GM12878 (cell line): ENCODE data around the gene EXOSC10. TPM values are rescaled to one million over a fixed set of nuclear protein-coding genes. Genes with fewer than 3 reads are reported as not detected.

Experiments used
- ATAC-seq: fragments of 200-7000 bp; cut with Tn5 transposase; 3 replicates; pipeline ENCODE4 v1.9.1; 2020; ENCODE audit warnings: mild to moderate bottlenecking, moderate library complexity
- BruUV-seq: library from RNA; stranded (reverse); fragments of 400-500 nt; replicated peaks from 2 replicates; lab custom pipeline; 2021; lab: Mats Ljungman, UMichigan
- CTCF ChIA-PET: fragments of 300-600 bp; sonication (Branson Sonifier 250); formaldehyde crosslinking; extraction: SDS; loops from one replicate; lab custom pipeline; 2021; ENCODE audit warnings: inconsistent platforms; lab: Yijun Ruan, JAX
- POLR2A ChIA-PET: fragments of 350-600 bp; formaldehyde crosslinking; extraction: SDS; loops from one replicate; lab custom pipeline; 2021; ENCODE audit warnings: inconsistent platforms; lab: Charles Lee
- RAD21 ChIA-PET: fragments of 300-600 bp; sonication (Branson Sonifier 250); formaldehyde crosslinking; loops from one replicate; lab custom pipeline; 2023; ENCODE audit warnings: antibody characterized with exemption; ENCODE audit not compliant: unreplicated experiment; lab: Charles Lee
- SMC1A ChIA-PET: fragments of 300-600 bp; sonication (Branson Sonifier 250); formaldehyde crosslinking; loops from one replicate; lab custom pipeline; 2023; ENCODE audit not compliant: unreplicated experiment, uncharacterized antibody; lab: Charles Lee
- DNase-seq: peaks from one replicate; pipeline ENCODE4 v3.0.0-alpha.2; 2011; ENCODE audit warnings: low read depth, low spot score
- FAIRE-seq: peaks from 3 replicates; lab custom pipeline; 2011; peaks lifted over from hg19 to GRCh38; lab: Jason Lieb, UNC
- H2AFZ ChIP-seq: 2 replicates; pipeline ENCODE4 v1.6.0; 2011; ENCODE audit warnings: low read depth, low read length, control low read depth; ENCODE audit not compliant: control insufficient read depth
- H3K27ac ChIP-seq: 2 replicates; pipeline ENCODE4 v1.5.1; 2011; ENCODE audit warnings: control low read depth; ENCODE audit not compliant: control insufficient read depth, insufficient read depth
- H3K27me3 ChIP-seq, 2 experiments: replicated peaks in 1 of 2; 2 replicates each; pipeline versions ENCODE4 v1.6.0 to v1.6.1; 2011; ENCODE audit warnings: low read length in 1 of 2; ENCODE audit not compliant: control insufficient read depth in 2 of 2, insufficient read depth in 2 of 2
- H3K36me3 ChIP-seq, 2 experiments: 2 replicates each; pipeline ENCODE4 v1.5.1; 2011; ENCODE audit warnings: low read length in 1 of 2; ENCODE audit not compliant: control insufficient read depth in 2 of 2, insufficient read depth in 2 of 2
- H3K4me1 ChIP-seq: 2 replicates; pipeline ENCODE4 v1.6.1; 2011; ENCODE audit warnings: mild to moderate bottlenecking, low read length, moderate library complexity, mixed read lengths; ENCODE audit not compliant: control insufficient read depth, insufficient read depth
- H3K4me2 ChIP-seq: 2 replicates; pipeline ENCODE4 v1.6.0; 2011; ENCODE audit warnings: control low read depth; ENCODE audit not compliant: control insufficient read depth, insufficient read depth
- H3K4me3 ChIP-seq: fragments of 200-600 bp; sonication (generic); 2 replicates; pipeline ENCODE4 v1.5.1; 2016
- H3K79me2 ChIP-seq: 2 replicates; pipeline ENCODE4 v1.6.0; 2011; ENCODE audit warnings: low read length; ENCODE audit not compliant: control insufficient read depth, insufficient read depth
- H3K9ac ChIP-seq: 2 replicates; pipeline ENCODE4 v1.8.0; 2011; ENCODE audit warnings: low read length, control low read depth, mixed read lengths; ENCODE audit not compliant: control insufficient read depth, insufficient read depth
- H3K9me3 ChIP-seq: replicated peaks from 3 replicates; pipeline ENCODE4 v1.5.1; 2011; ENCODE audit warnings: mild to moderate bottlenecking, low read length; ENCODE audit not compliant: control insufficient read depth, insufficient read depth
- H4K20me1 ChIP-seq: 2 replicates; pipeline ENCODE4 v1.6.0; 2011; ENCODE audit not compliant: control insufficient read depth, insufficient read depth
- FOS ChIP-seq: IDR thresholded peaks from 3 replicates; pipeline ENCODE4 v1.6.1; 2011; ENCODE audit warnings: borderline replicate concordance; ENCODE audit not compliant: insufficient read length; ENCODE audit errors: extremely low read depth
- JUND ChIP-seq: IDR thresholded peaks from 2 replicates; pipeline ENCODE4 v1.6.1; 2012; ENCODE audit warnings: low read depth, mild to moderate bottlenecking, low read length, improper control_type of control experiment, moderate library complexity
- MEF2B ChIP-seq: fragments of 450-650 bp; IDR thresholded peaks from 2 replicates; pipeline ENCODE4 v1.6.1; 2018; ENCODE audit warnings: mild to moderate bottlenecking, moderate library complexity; ENCODE audit not compliant: partially characterized antibody, poor library complexity, severe bottlenecking
- RAD51 ChIP-seq: fragments of 450-650 bp; IDR thresholded peaks from 2 replicates; pipeline ENCODE4 v1.6.1; 2016; ENCODE audit warnings: moderate library complexity, mild to moderate bottlenecking, inconsistent platforms
- RFX5 ChIP-seq: IDR thresholded peaks from 2 replicates; pipeline ENCODE4 v1.6.1; 2011; ENCODE audit warnings: low read depth, low read length, improper control_type of control experiment
- SPI1 ChIP-seq: IDR thresholded peaks from 2 replicates; pipeline ENCODE4 v1.6.1; 2011; ENCODE audit warnings: low read depth, mild to moderate bottlenecking, low read length, moderate library complexity, borderline replicate concordance; ENCODE audit not compliant: insufficient read depth
- TBL1XR1 ChIP-seq: IDR thresholded peaks from 2 replicates; pipeline ENCODE4 v1.6.1; 2012; ENCODE audit warnings: low read depth, low read length, improper control_type of control experiment
- WGBS: methylation state at CpG from one replicate; pipeline ENCODE4 v1.1.6; 2016; ENCODE audit warnings: low lambda C conversion rate; ENCODE audit not compliant: insufficient replicate concordance, insufficient coverage; ENCODE audit errors: missing lambda C conversion rate; 5-methylcytosine and 5-hydroxymethylcytosine counted together
- in situ Hi-C: fragments of 300-500 bp; cut with MboI; formaldehyde crosslinking; loops from 9 replicates; pipeline ENCODE4 v1.14.3; 2018; ENCODE audit warnings: mixed read lengths
- intact Hi-C: fragments of 100-400 bp; cut with micrococcal nuclease; formaldehyde crosslinking; loops from one replicate; pipeline ENCODE4 v1.14.2; 2022; ENCODE audit not compliant: unreplicated experiment
- polyA plus RNA-seq, 11 experiments: library from polyadenylated mRNA; depleted of rRNA in 4 of 11; unstranded in 6 of 11; stranded (reverse) in 5 of 11; fragments of >200 nt; fragmentation: Nextera tagmentation in 4 of 11; fragmentation: Illumina TruSeq in 1 of 11; extraction: Ambion mirVana in 4 of 11; extraction: Trizol in 1 of 11; gene quantifications; 1 replicate in 1 of 11; 2 replicates in 10 of 11; pipeline versions ENCODE4 v1.2.1 to v1.2.3, GENCODE V29; 2011 to 2016; ENCODE audit warnings: inconsistent platforms in 2 of 11, missing spikeins in 2 of 11, low read depth in 1 of 11
- total RNA-seq, 4 experiments: library from RNA; depleted of rRNA in 3 of 4; stranded (reverse); fragments of >200 nt in 3 of 4; fragmentation: Illumina TruSeq in 1 of 4; extraction: Trizol in 1 of 4; gene quantifications; 2 replicates each; pipeline versions ENCODE4 v1.2.1 to v1.2.3, GENCODE V29; 2013 to 2021
- TF ChIP-seq, protein P1 (sequence below): IDR thresholded peaks from 2 replicates; pipeline ENCODE4 v1.6.1; 2012; ENCODE audit warnings: low read depth, low read length, improper control_type of control experiment
- TF ChIP-seq, protein P2 (sequence below): fragments of 450-650 bp; IDR thresholded peaks from 2 replicates; pipeline ENCODE4 v1.6.1; 2017; ENCODE audit warnings: mild to moderate bottlenecking, moderate library complexity
- TF ChIP-seq, protein P3 (sequence below): IDR thresholded peaks from 2 replicates; pipeline ENCODE4 v1.6.1; 2012; ENCODE audit warnings: low read length, inconsistent platforms

EXOSC10 gene
- total and polyA plus RNA-seq, 10 of the 15 experiments (the other 5 are each of a cell fraction or from before 2014, with no cell fraction given): 16.2 to 86.5 (median 66.4) TPM

DNA sequence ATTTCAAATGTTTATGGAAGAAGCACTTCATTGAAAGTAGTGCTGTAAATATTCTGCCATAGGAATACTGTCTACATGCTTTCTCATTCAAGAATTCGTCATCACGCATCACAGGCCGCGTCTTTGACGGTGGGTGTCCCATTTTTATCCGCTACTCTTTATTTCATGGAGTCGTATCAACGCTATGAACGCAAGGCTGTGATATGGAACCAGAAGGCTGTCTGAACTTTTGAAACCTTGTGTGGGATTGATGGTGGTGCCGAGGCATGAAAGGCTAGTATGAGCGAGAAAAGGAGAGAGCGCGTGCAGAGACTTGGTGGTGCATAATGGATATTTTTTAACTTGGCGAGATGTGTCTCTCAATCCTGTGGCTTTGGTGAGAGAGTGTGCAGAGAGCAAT is 76.5 kb downstream of the EXOSC10 start (continued):
- TF ChIP-seq, protein P1, sequence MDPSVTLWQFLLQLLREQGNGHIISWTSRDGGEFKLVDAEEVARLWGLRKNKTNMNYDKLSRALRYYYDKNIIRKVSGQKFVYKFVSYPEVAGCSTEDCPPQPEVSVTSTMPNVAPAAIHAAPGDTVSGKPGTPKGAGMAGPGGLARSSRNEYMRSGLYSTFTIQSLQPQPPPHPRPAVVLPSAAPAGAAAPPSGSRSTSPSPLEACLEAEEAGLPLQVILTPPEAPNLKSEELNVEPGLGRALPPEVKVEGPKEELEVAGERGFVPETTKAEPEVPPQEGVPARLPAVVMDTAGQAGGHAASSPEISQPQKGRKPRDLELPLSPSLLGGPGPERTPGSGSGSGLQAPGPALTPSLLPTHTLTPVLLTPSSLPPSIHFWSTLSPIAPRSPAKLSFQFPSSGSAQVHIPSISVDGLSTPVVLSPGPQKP: no peak
- TF ChIP-seq JUND: no peak
- no peak for TF ChIP-seq MEF2B
- TF ChIP-seq RFX5: no peak
- TF ChIP-seq SPI1: no peak
- no peak for TF ChIP-seq FOS

DNA sequence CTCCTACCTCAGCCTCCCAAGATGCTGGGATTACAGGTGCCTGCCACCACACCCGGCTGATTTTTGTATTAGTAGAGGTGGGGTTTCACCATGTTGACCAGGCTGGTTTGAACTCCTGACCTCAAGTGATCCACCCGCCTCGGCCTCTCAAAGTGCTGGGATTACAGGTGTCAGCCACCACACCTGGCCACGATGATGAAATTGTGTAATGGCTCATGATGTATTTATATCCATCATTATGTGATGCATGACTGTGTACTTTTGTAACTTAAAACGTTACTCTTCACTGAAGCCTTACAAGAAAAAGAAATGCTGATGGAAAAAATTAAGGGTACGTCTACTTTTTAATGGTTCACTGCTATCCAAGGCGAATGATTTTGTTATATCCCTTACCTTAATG is 79.7 kb downstream of the EXOSC10 start:
- H4K20me1 ChIP-seq: peaks cover 2% of the 10 kb centered on the region; the same call in 1 of the 2 replicates
- in situ Hi-C loops: no loop called here
- CTCF ChIA-PET: no interaction called here
- no peak for TF ChIP-seq TBL1XR1
- TF ChIP-seq RAD51: no peak
- TF ChIP-seq FOS: no peak
- TF ChIP-seq, protein P2, sequence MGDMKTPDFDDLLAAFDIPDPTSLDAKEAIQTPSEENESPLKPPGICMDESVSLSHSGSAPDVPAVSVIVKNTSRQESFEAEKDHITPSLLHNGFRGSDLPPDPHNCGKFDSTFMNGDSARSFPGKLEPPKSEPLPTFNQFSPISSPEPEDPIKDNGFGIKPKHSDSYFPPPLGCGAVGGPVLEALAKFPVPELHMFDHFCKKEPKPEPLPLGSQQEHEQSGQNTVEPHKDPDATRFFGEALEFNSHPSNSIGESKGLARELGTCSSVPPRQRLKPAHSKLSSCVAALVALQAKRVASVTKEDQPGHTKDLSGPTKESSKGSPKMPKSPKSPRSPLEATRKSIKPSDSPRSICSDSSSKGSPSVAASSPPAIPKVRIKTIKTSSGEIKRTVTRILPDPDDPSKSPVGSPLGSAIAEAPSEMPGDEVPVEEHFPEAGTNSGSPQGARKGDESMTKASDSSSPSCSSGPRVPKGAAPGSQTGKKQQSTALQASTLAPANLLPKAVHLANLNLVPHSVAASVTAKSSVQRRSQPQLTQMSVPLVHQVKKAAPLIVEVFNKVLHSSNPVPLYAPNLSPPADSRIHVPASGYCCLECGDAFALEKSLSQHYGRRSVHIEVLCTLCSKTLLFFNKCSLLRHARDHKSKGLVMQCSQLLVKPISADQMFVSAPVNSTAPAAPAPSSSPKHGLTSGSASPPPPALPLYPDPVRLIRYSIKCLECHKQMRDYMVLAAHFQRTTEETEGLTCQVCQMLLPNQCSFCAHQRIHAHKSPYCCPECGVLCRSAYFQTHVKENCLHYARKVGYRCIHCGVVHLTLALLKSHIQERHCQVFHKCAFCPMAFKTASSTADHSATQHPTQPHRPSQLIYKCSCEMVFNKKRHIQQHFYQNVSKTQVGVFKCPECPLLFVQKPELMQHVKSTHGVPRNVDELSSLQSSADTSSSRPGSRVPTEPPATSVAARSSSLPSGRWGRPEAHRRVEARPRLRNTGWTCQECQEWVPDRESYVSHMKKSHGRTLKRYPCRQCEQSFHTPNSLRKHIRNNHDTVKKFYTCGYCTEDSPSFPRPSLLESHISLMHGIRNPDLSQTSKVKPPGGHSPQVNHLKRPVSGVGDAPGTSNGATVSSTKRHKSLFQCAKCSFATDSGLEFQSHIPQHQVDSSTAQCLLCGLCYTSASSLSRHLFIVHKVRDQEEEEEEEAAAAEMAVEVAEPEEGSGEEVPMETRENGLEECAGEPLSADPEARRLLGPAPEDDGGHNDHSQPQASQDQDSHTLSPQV: no peak
- TF ChIP-seq, protein P3, sequence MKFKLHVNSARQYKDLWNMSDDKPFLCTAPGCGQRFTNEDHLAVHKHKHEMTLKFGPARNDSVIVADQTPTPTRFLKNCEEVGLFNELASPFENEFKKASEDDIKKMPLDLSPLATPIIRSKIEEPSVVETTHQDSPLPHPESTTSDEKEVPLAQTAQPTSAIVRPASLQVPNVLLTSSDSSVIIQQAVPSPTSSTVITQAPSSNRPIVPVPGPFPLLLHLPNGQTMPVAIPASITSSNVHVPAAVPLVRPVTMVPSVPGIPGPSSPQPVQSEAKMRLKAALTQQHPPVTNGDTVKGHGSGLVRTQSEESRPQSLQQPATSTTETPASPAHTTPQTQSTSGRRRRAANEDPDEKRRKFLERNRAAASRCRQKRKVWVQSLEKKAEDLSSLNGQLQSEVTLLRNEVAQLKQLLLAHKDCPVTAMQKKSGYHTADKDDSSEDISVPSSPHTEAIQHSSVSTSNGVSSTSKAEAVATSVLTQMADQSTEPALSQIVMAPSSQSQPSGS: no peak

More for the DNA sequence above, 79.7 kb downstream of the EXOSC10 start:
- Histone ChIP-seq H2AFZ (no peak overlapping the region), H3K9ac (no peak overlapping the region), H3K4me2 (no peak overlapping the region), H3K27me3 (no peaks in the 10 kb centered on the region), H3K27ac (no peak overlapping the region), H3K9me3 (no peaks in the 10 kb centered on the region), H3K4me3 (no peak overlapping the region), H3K36me3 (peaks cover 8 to 53% of the 10 kb centered on the region in 2 experiments), H3K4me1 (no peaks in the 10 kb centered on the region), H3K79me2 (peaks cover 14% of the 10 kb centered on the region)
- BruUV-seq: no TSS peak
- ATAC-seq: no peak
- WGBS: 92% methylated on average over 7 of the region's 7 CpGs
- intact Hi-C loops: no loop called here
- no peak for DNase-seq
- ChIA-PET RAD21 (no interaction called here), POLR2A (interaction anchor here (0.9 kb wide), 1 partner anchor 10 kb away, joined by 4 read pairs; no protein-coding TSS in a partner anchor), SMC1A (no interaction called here)
- FAIRE-seq: no peak
